HFFc6 (cell line): ENCODE results near the gene GPX4. TPM values are rescaled to one million over a fixed set of nuclear protein-coding genes. Genes with fewer than 3 reads are reported as not detected.

Experiments
- DNase-seq: peaks from one replicate; pipeline ENCODE4 v3.0.0-alpha.2; 2018
- H3K27ac Mint-ChIP-seq: 2 replicates; pipeline ENCODE4 v1.8.0; 2020; ENCODE audit warnings: mild to moderate bottlenecking, mixed read lengths
- H3K27me3 Mint-ChIP-seq: 2 replicates; pipeline ENCODE4 v1.8.0; 2021; ENCODE audit warnings: mild to moderate bottlenecking, moderate library complexity, mixed read lengths; ENCODE audit not compliant: insufficient read depth
- H3K36me3 Mint-ChIP-seq: 2 replicates; pipeline ENCODE4 v1.8.0; 2021; ENCODE audit warnings: low read depth, mixed read lengths
- H3K4me1 Mint-ChIP-seq: 2 replicates; pipeline ENCODE4 v1.8.0; 2020; ENCODE audit warnings: low read depth, mixed read lengths
- H3K4me3 Mint-ChIP-seq: 2 replicates; pipeline ENCODE4 v1.8.0; 2020; ENCODE audit warnings: mild to moderate bottlenecking, moderate library complexity, mixed read lengths
- H3K9me3 Mint-ChIP-seq: 2 replicates; pipeline ENCODE4 v1.8.0; 2020; ENCODE audit warnings: mild to moderate bottlenecking, mixed read lengths
- total RNA-seq, 6 experiments: library from RNA; stranded (reverse); fragmentation: NEBNext Ultra II Directional; extraction: Animal tissue kit (Norgen Biotek cat#: 25700); gene quantifications; 2 replicates in 1 of 6; 3 replicates in 5 of 6; pipeline ENCODE4 v1.2.3, GENCODE V29; 2021
- TF ChIP-seq, protein P1 (sequence below): fragments of 200-600 bp; sonication (generic); IDR thresholded peaks from 2 replicates; pipeline ENCODE4 v1.5.0; 2021; ENCODE audit warnings: antibody characterized with exemption, mild to moderate bottlenecking

The GPX4 gene
- total RNA-seq, 6 experiments from 2014 or later: 193 to 237 (median 223) TPM

DNA sequence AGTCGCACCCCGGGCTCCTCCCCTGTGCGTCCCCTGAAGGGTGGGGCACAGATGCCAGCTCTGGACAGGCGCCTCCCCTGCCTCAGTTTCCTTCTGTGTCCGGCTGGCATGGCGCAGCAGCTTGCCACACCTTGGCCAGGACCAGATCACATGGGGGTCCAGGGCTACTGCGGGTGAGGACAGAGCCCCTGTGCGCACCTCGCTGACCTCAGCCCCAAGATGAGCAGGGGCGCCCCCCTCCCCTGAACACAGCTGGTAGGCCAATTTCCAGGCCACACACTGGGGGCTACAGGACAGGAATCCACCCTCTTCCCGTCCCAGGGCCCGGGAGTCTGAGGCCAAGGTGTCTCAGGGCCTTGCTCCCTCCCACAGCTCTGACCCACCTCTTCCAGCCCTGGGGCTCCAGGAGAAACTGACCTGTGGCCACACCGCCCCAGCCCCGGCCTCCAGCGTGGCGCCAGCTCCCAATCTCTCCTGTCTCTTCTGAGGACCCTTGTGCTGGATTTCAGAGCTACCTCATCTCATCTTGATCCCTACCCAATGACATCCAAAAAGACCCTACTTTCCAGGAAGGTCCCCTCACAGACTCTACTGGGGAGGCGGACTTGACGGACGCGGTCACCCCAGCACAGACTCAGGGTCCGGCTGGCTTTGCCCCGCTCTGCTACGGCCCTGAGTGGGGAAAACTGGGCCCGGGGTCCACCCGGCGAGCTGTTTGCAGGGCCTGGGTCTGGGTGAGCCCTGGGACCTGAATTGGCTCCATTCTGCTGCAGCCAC is 42.0 kb downstream of the GPX4 start:
- DNase-seq: no peak
- Mint-ChIP-seq H3K4me1 (0 out of 2 replicates have a peak, but pooled peaks cover 5% of the 10 kb centered on the region), H3K27me3 (peaks cover 6% of the 10 kb centered on the region), H3K27ac (no peak overlapping the region), H3K36me3 (peaks cover 33% of the 10 kb centered on the region), H3K9me3 (peaks cover 10% of the 10 kb centered on the region), H3K4me3 (no peak overlapping the region)
- TF ChIP-seq, protein P1, sequence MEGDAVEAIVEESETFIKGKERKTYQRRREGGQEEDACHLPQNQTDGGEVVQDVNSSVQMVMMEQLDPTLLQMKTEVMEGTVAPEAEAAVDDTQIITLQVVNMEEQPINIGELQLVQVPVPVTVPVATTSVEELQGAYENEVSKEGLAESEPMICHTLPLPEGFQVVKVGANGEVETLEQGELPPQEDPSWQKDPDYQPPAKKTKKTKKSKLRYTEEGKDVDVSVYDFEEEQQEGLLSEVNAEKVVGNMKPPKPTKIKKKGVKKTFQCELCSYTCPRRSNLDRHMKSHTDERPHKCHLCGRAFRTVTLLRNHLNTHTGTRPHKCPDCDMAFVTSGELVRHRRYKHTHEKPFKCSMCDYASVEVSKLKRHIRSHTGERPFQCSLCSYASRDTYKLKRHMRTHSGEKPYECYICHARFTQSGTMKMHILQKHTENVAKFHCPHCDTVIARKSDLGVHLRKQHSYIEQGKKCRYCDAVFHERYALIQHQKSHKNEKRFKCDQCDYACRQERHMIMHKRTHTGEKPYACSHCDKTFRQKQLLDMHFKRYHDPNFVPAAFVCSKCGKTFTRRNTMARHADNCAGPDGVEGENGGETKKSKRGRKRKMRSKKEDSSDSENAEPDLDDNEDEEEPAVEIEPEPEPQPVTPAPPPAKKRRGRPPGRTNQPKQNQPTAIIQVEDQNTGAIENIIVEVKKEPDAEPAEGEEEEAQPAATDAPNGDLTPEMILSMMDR: no peak

- Mint-ChIP-seq H3K27me3 (peaks cover 6% of the 10 kb centered on the region), H3K9me3 (peaks cover 10% of the 10 kb centered on the region), H3K4me3 (no peak overlapping the region), H3K4me1 (0 out of 2 replicates have a peak, but pooled peaks cover 5% of the 10 kb centered on the region), H3K36me3 (peaks cover 33% of the 10 kb centered on the region), H3K27ac (no peak overlapping the region)
- DNase-seq: no peak
- TF ChIP-seq, protein P1: no peak
Observed at GRCh38 chr19:1146412-1146699, 42.6 kb downstream of the GPX4 start.

- 0 out of 2 replicates have a peak, but pooled peaks cover 5% of the 10 kb centered on the region for H3K4me1 Mint-ChIP-seq
- H3K9me3 Mint-ChIP-seq: peaks cover 7% of the 10 kb centered on the region
- no peak for DNase-seq
- H3K4me3 Mint-ChIP-seq: no peak overlapping the region
- peaks cover 6% of the 10 kb centered on the region for H3K27me3 Mint-ChIP-seq
- TF ChIP-seq, protein P1: no peak
- peaks cover 28% of the 10 kb centered on the region for H3K36me3 Mint-ChIP-seq
- H3K27ac Mint-ChIP-seq: no peak overlapping the region
Observed at GRCh38 chr19:1146858-1147780, 43.3 kb downstream of the GPX4 start.

- H3K4me3 Mint-ChIP-seq: no peak overlapping the region
- DNase-seq: no peak
- H3K27ac Mint-ChIP-seq: no peak overlapping the region
- peaks cover 4% of the 10 kb centered on the region; the same call in 1 of the 2 replicates for H3K9me3 Mint-ChIP-seq
- H3K4me1 Mint-ChIP-seq: 0 out of 2 replicates have a peak, but pooled peaks cover 5% of the 10 kb centered on the region
- TF ChIP-seq, protein P1: no peak
- peaks cover 6% of the 10 kb centered on the region for H3K27me3 Mint-ChIP-seq
- H3K36me3 Mint-ChIP-seq: peaks cover 21% of the 10 kb centered on the region
Observed at GRCh38 chr19:1147934-1148549, 44.2 kb downstream of the GPX4 start.

GRCh38 chr19:1149259-1150045 is 45.7 kb downstream of the GPX4 start:
- H3K4me3 Mint-ChIP-seq: no peak overlapping the region
- peaks cover 3% of the 10 kb centered on the region for H3K27me3 Mint-ChIP-seq
- H3K36me3 Mint-ChIP-seq: peaks cover 7% of the 10 kb centered on the region
- TF ChIP-seq, protein P1: no peak
- 0 out of 2 replicates have a peak, but pooled peaks cover 4% of the 10 kb centered on the region for H3K4me1 Mint-ChIP-seq
- H3K27ac Mint-ChIP-seq: no peak overlapping the region
- DNase-seq: no peak
- peaks cover 4% of the 10 kb centered on the region; the same call in 1 of the 2 replicates for H3K9me3 Mint-ChIP-seq
